BLaER1 treated with 17β-estradiol and CSF1 and Interleukin-3, amounts not matched to agents 10 nM and 100 nM (cell line): ENCODE results near the gene SEC14L5.

Experiments
- H3K27ac ChIP-seq, 11 experiments: shearing (Covaris generic); formaldehyde crosslinking; 2 replicates each; pipeline ENCODE4 v1.8.1; 2022
- H3K27me3 ChIP-seq, 11 experiments: shearing (Covaris generic); formaldehyde crosslinking; 2 replicates each; pipeline ENCODE4 v1.8.1; 2022
- H3K36me3 ChIP-seq, 11 experiments: shearing (Covaris generic); formaldehyde crosslinking; 2 replicates each; pipeline ENCODE4 v1.8.1; 2022
- H3K4me1 ChIP-seq, 10 experiments: shearing (Covaris generic); formaldehyde crosslinking; 2 replicates each; pipeline ENCODE4 v1.8.1; 2022
- H3K4me2 ChIP-seq, 11 experiments: shearing (Covaris generic); formaldehyde crosslinking; 2 replicates each; pipeline ENCODE4 v1.8.1; 2022
- H3K4me3 ChIP-seq, 10 experiments: shearing (Covaris generic); formaldehyde crosslinking; 2 replicates each; pipeline ENCODE4 v1.8.1; 2022
- H3K9ac ChIP-seq, 11 experiments: shearing (Covaris generic); formaldehyde crosslinking; 2 replicates each; pipeline ENCODE4 v1.8.1; 2022
- H3K9me3 ChIP-seq, 11 experiments: shearing (Covaris generic); formaldehyde crosslinking; replicated peaks in 1 of 11; 2 replicates each; pipeline ENCODE4 v1.8.1; 2022
- H4K20me1 ChIP-seq, 11 experiments: shearing (Covaris generic); formaldehyde crosslinking; 2 replicates each; pipeline ENCODE4 v1.8.1; 2022
- Cebpa-rat ChIP-seq, 11 experiments: shearing (Covaris generic); IDR thresholded peaks; 2 replicates each; pipeline ENCODE4 v1.8.1; 2022

The SEC14L5 gene

GRCh38 chr16:5046914-5047313 lies 88.8 kb downstream of the SEC14L5 start:
- H3K4me2 ChIP-seq: peak overlapping the region in 2 of 11 experiments; percentile 25 to 26; a peak in 3 of 22 replicates
- H3K4me1 ChIP-seq: peaks cover 0 to 8% (median 0%) of the 10 kb centered on the region in 10 experiments; a peak in 2 of 20 replicates
- peaks cover 0 to 7% (median 0%) of the 10 kb centered on the region in 11 experiments; a peak in 1 of 22 replicates for H4K20me1 ChIP-seq
- H3K9me3 ChIP-seq: peaks cover 0 to 16% (median 0%) of the 10 kb centered on the region in 11 experiments; a peak in 3 of 22 replicates
- no peak overlapping the region for H3K27ac ChIP-seq
- H3K36me3 ChIP-seq: 0 out of 22 replicates have a peak, but pooled peaks cover 0 to 10% (median 0%) of the 10 kb centered on the region in 11 experiments
- H3K4me3 ChIP-seq: no peak overlapping the region
- no peak for TF ChIP-seq Cebpa-rat (IDR thresholded peaks at IDR 0.05)
- H3K27me3 ChIP-seq: peaks cover 0 to 3% (median 0%) of the 10 kb centered on the region in 11 experiments; a peak in 1 of 22 replicates
- no peak overlapping the region for H3K9ac ChIP-seq

- H3K4me2 ChIP-seq: no peak overlapping the region
- no peaks in the 10 kb centered on the region for H3K27me3 ChIP-seq
- H3K4me3 ChIP-seq: no peak overlapping the region
- H3K9me3 ChIP-seq: no peaks in the 10 kb centered on the region; a peak in 1 of 22 replicates
- TF ChIP-seq Cebpa-rat (IDR thresholded peaks at IDR 0.05): no peak
- no peak overlapping the region for H3K27ac ChIP-seq
- no peaks in the 10 kb centered on the region for H3K36me3 ChIP-seq
- H4K20me1 ChIP-seq: no peaks in the 10 kb centered on the region
- no peak overlapping the region for H3K9ac ChIP-seq
- H3K4me1 ChIP-seq: peaks cover 8 to 24% (median 19%) of the 10 kb centered on the region in 10 experiments; a peak in 19 of 20 replicates
Observed at GRCh38 chr16:5054876-5055865, 97.0 kb downstream of the SEC14L5 start.

DNA sequence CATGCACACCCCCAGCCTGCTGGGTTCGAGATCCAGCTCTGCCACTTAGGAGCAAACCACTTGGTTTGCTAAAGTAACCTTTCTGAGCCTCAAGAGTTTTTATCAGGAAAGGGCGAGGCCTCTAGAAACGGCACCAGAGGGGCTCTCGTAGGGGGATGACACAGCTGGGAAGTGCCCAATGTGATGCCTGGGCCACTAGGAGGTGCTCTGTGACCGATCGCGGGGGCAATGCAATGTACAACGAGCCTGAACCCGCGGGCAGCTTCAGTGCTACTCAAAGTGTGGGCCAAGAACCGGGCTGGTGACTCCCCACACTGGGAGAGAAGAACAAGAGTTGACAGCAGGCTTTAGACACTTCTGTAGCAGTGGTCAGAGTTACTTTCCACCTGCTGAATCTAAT lies 98.2 kb downstream of the SEC14L5 start:
- Histone ChIP-seq H3K4me3 (no peak overlapping the region), H3K4me1 (peaks cover 9 to 24% (median 19%) of the 10 kb centered on the region in 10 experiments), H3K9ac (no peak overlapping the region), H3K4me2 (no peak overlapping the region), H3K9me3 (no peaks in the 10 kb centered on the region), H3K27ac (no peak overlapping the region), H4K20me1 (no peaks in the 10 kb centered on the region), H3K27me3 (no peaks in the 10 kb centered on the region), H3K36me3 (no peaks in the 10 kb centered on the region)
- TF ChIP-seq Cebpa-rat (IDR thresholded peaks at IDR 0.05): no peak

DNA sequence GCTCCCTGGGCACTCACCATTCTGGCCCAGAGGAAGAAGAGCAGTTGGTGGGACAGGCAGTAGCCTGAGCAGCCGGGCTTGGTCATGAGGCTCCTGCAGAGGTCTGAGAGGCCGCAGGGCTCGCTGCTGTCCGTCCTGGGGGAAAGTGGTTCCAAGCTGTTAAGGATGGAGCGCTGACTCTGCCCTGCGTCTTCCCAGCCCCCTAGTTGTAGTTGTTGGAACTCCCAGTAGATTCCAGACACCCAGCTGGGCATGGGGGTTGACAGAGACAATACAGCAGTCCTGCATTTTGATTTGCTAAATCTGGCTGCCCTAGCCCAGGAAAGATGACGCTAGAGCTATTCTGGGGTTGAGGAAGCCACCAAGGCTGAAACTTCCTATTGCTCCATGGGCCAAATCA lies 100.3 kb downstream of the SEC14L5 start:
- Histone ChIP-seq H3K9me3 (no peaks in the 10 kb centered on the region), H3K36me3 (no peaks in the 10 kb centered on the region), H4K20me1 (0 out of 22 replicates have a peak, but pooled peaks cover 0 to 7% (median 0%) of the 10 kb centered on the region in 11 experiments), H3K4me1 (peaks cover 18 to 42% (median 35%) of the 10 kb centered on the region in 10 experiments), H3K27me3 (0 out of 22 replicates have a peak, but pooled peaks cover 0 to 6% (median 0%) of the 10 kb centered on the region in 11 experiments), H3K4me3 (no peak overlapping the region), H3K9ac (no peak overlapping the region; a peak in 1 of 22 replicates), H3K27ac (0 out of 22 replicates have a peak overlapping the region, but pooled peaks of 2 of the 11 experiments have one; percentile 16 to 26), H3K4me2 (peak overlapping the region; percentile 37 to 77 (median 54); a peak in 21 of 22 replicates)
- TF ChIP-seq Cebpa-rat (IDR thresholded peaks at IDR 0.05): no peak

DNA sequence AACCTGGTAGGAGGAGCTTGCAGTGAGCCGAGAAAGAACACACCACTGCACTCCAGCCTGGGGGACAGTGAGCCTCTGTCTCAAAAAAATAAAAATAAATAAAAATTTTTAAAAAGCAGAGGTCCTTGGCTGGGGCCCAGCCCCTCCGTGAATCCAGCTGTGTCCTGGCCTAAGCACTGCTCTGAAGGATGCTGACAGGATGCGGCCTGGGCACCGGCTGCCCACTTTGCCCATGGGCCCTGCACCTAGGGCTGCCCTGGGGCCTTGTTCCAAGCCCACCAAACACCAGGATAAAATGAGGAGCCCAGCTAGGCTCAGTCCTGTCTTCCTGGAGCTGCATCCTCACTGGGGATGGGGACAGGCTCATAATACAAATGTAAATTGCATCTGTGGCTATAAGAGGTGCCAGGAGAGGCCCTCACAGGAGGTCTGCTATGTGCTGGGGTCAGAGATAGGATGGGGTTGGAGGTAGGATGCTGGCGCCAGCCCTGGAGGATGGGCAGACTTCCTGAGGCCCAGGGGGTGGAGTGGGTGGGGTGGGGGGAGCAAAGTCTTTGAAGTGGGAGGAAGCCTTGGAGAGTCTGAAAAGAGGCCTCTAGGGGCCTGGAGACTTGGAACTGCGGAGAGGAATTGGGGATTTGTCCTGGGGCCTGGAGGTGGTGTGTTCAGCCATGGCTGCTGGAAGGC lies 101.4 kb downstream of the SEC14L5 start:
- H4K20me1 ChIP-seq: 0 out of 22 replicates have a peak, but pooled peaks cover 0 to 7% (median 0%) of the 10 kb centered on the region in 11 experiments
- H3K4me2 ChIP-seq: peak overlapping the region in 8 of 11 experiments; percentile 18 to 64 (median 40); a peak in 8 of 22 replicates
- H3K4me1 ChIP-seq: peaks cover 18 to 42% (median 35%) of the 10 kb centered on the region in 10 experiments
- no peak for TF ChIP-seq Cebpa-rat (IDR thresholded peaks at IDR 0.05)
- H3K9ac ChIP-seq: no peak overlapping the region
- H3K27me3 ChIP-seq: 0 out of 22 replicates have a peak, but pooled peaks cover 0 to 6% (median 0%) of the 10 kb centered on the region in 11 experiments
- no peaks in the 10 kb centered on the region for H3K9me3 ChIP-seq
- no peaks in the 10 kb centered on the region for H3K36me3 ChIP-seq
- H3K27ac ChIP-seq: no peak overlapping the region
- no peak overlapping the region for H3K4me3 ChIP-seq

DNA sequence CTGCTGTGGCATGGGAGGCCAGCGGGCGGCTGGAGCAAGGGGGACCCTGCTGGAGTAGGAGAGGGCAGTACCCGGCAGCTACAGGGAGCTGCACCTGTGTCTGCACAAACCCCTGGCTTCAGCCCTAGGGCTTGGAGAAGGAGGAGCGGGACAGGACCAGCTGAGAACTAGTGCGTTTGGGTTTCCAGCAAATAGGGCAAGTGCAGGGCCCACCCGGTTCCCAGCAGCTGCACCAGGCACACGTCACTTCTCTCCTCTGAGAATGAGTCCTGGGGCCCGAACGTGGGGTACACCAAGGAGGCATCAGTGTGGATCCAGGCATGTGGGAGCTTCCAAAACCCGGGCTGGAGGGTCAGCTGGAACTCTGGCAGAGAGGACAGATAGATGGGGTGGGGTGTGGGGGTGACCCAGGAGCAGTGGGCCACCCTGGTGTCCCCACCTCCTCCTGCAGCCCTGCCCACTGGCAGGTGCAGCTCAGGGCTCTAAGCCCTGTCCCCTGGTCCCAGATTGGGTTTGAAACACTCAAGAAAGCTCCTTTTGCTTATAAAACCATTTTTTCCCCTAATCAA lies 102.0 kb downstream of the SEC14L5 start:
- Histone ChIP-seq H3K9me3 (no peaks in the 10 kb centered on the region), H3K4me1 (peaks cover 18 to 42% (median 35%) of the 10 kb centered on the region in 10 experiments), H4K20me1 (0 out of 22 replicates have a peak, but pooled peaks cover 0 to 7% (median 0%) of the 10 kb centered on the region in 11 experiments), H3K4me2 (peak overlapping the region in 4 of 11 experiments; percentile 33 to 64 (median 49); a peak in 3 of 22 replicates), H3K27me3 (0 out of 22 replicates have a peak, but pooled peaks cover 0 to 6% (median 0%) of the 10 kb centered on the region in 11 experiments), H3K36me3 (no peaks in the 10 kb centered on the region), H3K4me3 (no peak overlapping the region), H3K9ac (no peak overlapping the region), H3K27ac (no peak overlapping the region)
- no peak for TF ChIP-seq Cebpa-rat (IDR thresholded peaks at IDR 0.05)

GRCh38 chr16:5062051-5062450 lies 103.9 kb downstream of the SEC14L5 start:
- H3K9me3 ChIP-seq: no peaks in the 10 kb centered on the region
- H4K20me1 ChIP-seq: 0 out of 22 replicates have a peak, but pooled peaks cover 0 to 7% (median 0%) of the 10 kb centered on the region in 11 experiments
- no peak overlapping the region for H3K27ac ChIP-seq
- H3K4me2 ChIP-seq: peak overlapping the region in 9 of 11 experiments; percentile 5 to 81 (median 69); a peak in 16 of 22 replicates
- no peak for TF ChIP-seq Cebpa-rat (IDR thresholded peaks at IDR 0.05)
- H3K36me3 ChIP-seq: no peaks in the 10 kb centered on the region
- peak overlapping the region in 1 of 11 experiments; percentile 14; a peak in 1 of 22 replicates for H3K9ac ChIP-seq
- H3K4me3 ChIP-seq: no peak overlapping the region
- H3K4me1 ChIP-seq: peaks cover 18 to 42% (median 35%) of the 10 kb centered on the region in 10 experiments
- 0 out of 22 replicates have a peak, but pooled peaks cover 0 to 6% (median 0%) of the 10 kb centered on the region in 11 experiments for H3K27me3 ChIP-seq
